Measurements from ENCODE around the gene RPL3. TPM values are rescaled to one million over a fixed set of nuclear protein-coding genes. Genes with fewer than 3 reads are reported as not detected.
"Not testable (repeated sequence)": the region's sequence is repeated elsewhere in the genome, so short reads cannot be mapped to it uniquely, and the experiment has no call there.

RPL3 gene
- total RNA-seq (2014; rRNA removed; shearing (Covaris generic)) = 6,349 and 7,167 TPM in 2 replicates

- peak; percentile 98 for DNase-seq (ENCODE audit: low spot score)
- in situ Hi-C loops (cut with HindIII; ENCODE audit: low sequenced_read_pairs) = loop anchor here (5.0 kb wide), 1 partner anchor 83 kb away; no protein-coding TSS in a partner anchor
Observed at GRCh38 chr22:39319284-39320022, at the start of gene RPL3. RPL3 (minus strand) TSS chr22:39319623; CDS start chr22:39319597, 26 bp downstream.

DNA sequence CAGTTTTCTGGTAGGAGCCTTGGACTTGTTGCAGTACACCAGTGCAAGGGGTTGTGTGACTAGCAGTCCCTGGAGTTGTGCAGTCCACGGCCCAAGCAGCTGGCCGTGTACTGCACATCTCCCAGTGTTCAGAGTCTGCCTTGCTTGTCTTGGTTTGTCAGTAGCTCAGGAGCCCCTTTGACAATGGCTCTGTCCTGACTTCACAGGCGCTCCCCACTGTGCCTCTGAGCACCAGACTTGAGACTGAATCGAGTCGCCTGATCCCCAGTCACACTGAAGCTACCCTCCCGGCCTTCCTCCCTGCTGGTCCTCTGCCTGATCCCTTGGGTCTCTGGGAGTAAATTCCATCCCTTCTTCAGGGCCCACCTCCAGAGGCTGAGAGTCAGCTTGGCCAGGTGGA lies 49.8 kb upstream of the RPL3 start:
- DNase-seq (ENCODE audit: low spot score) = no peak
- in situ Hi-C loops (cut with HindIII; ENCODE audit: low sequenced_read_pairs) = no loop called here

DNA sequence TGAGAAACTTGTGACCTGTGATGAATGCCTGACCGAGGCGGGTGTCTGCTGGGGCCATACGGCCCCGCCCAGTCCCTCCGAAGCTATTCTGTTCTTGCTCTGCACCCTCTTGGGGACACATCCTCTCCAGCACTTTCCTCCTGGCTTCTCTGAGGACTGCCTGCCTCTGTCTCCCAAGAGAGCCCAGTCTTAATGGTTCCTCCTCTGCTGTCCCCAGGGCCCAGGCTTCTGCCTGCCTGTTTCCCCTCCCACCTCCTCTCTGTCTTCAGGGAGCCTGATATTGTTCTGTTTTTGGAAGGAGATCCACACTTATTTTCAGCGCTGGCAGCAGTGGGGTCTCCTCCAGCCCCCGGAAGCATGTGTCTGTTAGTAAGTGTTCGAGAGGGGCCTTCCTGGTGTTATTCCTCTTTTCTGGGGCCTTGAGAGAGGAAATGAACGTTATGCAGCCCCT lies 49.1 kb upstream of the RPL3 start:
- DNase-seq (ENCODE audit: low spot score) = no peak
- in situ Hi-C loops (cut with HindIII; ENCODE audit: low sequenced_read_pairs) = no loop called here

DNA sequence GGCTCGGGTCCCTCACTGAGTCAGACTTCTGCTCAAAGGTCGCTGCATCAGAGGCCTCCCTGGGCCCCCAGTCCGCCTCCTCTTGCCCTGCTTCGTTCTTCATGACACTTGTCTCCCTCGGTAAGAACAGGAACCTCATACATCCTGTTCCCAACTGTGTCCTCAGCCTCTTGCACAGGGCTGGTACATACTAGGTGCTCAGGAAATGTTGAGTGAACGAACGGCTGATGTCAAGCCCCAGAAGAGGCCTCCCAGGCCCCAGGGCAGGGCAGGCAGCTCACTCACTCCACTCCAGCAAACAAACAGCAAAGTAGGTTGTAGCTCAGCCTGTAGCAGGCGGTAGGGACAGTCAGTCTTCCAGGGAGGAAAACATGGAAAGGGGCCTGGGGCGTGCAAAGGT lies 47.6 kb upstream of the RPL3 start:
- in situ Hi-C loops (cut with HindIII; ENCODE audit: low sequenced_read_pairs) = no loop called here
- DNase-seq (ENCODE audit: low spot score) = no peak

- DNase-seq (ENCODE audit: low spot score) = no peak
- in situ Hi-C loops (cut with HindIII; ENCODE audit: low sequenced_read_pairs) = no loop called here
Observed at GRCh38 chr22:39365492-39365780, 46.0 kb upstream of the RPL3 start.

DNA sequence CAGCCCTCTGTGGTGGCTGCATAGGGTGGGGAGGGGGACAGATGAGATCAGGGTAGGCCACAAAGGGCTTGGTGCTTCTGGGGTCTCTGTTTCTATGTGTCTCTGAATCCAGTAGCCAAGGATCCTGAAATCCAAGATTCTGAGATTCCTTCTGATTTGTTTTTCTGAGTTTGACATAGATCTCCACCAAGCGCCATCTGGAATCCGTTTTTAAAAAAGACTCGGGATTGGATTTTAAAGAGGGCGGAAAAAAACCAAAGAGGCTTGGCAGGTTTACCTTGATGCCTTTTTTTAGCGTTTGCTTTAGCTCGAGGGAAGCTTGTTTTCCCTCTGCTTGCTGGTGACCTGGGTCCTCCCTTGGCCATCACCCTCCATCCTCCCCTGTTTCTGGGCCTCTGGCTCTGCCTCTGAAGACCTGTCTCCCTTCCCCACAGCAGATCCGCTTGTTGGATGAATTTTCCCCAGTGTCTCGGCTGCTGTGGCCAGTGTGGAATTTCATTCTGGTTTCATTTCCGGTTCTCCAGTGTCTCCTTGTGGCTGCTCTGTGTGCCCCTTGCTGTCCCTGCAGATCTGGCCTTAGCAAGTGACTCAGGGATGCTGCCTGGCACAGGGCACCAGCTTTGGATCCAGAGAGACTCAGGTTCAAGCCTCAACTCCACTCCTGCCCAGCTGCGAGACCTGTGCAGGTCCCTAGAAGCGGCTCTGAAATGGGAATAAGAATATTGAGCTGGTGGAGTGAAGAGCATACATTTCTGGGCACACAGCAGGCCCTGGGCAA lies 45.5 kb upstream of the RPL3 start:
- in situ Hi-C loops (cut with HindIII; ENCODE audit: low sequenced_read_pairs) = no loop called here
- DNase-seq (ENCODE audit: low spot score) = peak; percentile 92

GRCh38 chr22:39363751-39364515 lies 44.5 kb upstream of the RPL3 start:
- in situ Hi-C loops (cut with HindIII; ENCODE audit: low sequenced_read_pairs) = no loop called here

GRCh38 chr22:39362932-39363331 lies 43.5 kb upstream of the RPL3 start:
- peak; percentile 15 for DNase-seq (ENCODE audit: low spot score)

More at GRCh38 chr22:39363751-39364515, 44.5 kb upstream of the RPL3 start:
- no peak for DNase-seq (ENCODE audit: low spot score)

DNA sequence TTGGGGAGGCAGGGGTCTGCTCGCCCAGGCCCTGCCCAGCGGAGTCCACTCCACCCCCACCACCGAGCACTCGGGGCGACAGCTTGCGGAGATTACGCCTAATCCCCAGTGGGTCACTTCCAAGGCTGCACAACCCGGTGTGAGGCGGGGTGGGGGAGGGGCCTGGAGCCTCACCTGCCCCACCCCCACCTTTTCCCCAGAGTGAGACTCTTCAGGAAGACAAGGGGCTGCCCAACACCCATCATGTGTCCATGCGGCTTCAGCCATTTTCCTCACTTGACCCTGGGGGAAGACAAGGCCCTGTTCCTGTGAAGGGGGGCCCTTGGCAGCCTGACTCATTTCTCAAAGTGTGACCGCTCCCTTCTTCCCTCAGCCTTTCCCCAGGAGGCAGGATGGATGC lies 42.8 kb upstream of the RPL3 start:
- peak; percentile 18 for DNase-seq (ENCODE audit: low spot score)
- in situ Hi-C loops (cut with HindIII; ENCODE audit: low sequenced_read_pairs) = no loop called here

More at GRCh38 chr22:39362932-39363331, 43.5 kb upstream of the RPL3 start:
- in situ Hi-C loops (cut with HindIII; ENCODE audit: low sequenced_read_pairs) = no loop called here

DNA sequence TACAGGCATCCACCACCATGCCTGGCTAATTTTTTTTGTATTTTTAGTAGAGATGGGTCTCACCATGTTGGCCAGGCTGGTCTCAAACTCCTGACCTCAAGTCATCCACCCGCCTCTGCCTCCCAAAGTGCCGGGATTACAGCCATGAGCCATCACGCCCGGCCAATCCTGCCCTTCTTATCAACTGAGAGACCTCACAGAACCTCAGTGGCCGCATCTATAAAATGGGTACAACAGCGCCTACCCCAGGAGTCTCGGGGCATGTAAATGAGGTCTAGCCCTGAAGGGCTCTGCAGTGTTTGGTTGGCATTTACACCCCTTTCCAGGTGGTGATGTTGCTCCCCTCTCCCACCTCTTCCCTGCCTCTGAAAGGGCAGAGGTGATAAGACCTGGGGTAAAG lies 42.1 kb upstream of the RPL3 start:
- peak; percentile 1 for DNase-seq (ENCODE audit: low spot score)
- in situ Hi-C loops (cut with HindIII; ENCODE audit: low sequenced_read_pairs) = no loop called here

- peak; percentile 71 for DNase-seq (ENCODE audit: low spot score)
- in situ Hi-C loops (cut with HindIII; ENCODE audit: low sequenced_read_pairs) = no loop called here
Observed at GRCh38 chr22:39360674-39361413, 41.4 kb upstream of the RPL3 start.

- in situ Hi-C loops (cut with HindIII; ENCODE audit: low sequenced_read_pairs) = no loop called here
- peak; percentile 44 for DNase-seq (ENCODE audit: low spot score)
Observed at GRCh38 chr22:39360242-39360641, 40.8 kb upstream of the RPL3 start.

- in situ Hi-C loops (cut with HindIII; ENCODE audit: low sequenced_read_pairs) = loop anchor here (10.0 kb wide), 1 partner anchor 45 kb away; no protein-coding TSS in a partner anchor
- peak; percentile 61 for DNase-seq (ENCODE audit: low spot score)
Observed at GRCh38 chr22:39359659-39360195, 40.3 kb upstream of the RPL3 start.

DNA sequence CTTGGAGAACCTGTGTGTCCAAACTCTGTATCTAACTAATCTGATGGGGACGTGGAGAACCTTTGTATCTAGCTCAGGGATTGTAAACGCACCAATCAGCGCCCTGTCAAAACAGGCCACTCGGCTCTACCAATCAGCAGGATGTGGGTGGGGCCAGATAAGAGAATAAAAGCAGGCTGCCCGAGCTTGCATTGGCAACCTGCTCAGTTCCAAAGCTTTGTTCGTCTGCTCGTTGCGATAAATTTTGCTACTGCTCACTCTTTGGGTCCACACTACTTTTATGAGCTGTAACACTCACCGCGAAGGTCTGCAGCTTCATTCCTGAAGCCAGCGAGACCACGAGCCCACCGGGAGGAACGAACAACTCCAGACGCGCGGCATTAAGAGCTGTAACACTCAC lies 38.8 kb upstream of the RPL3 start:
- in situ Hi-C loops (cut with HindIII; ENCODE audit: low sequenced_read_pairs) = loop anchor here (10.0 kb wide), 1 partner anchor 47 kb away; no protein-coding TSS in a partner anchor
- DNase-seq (ENCODE audit: low spot score) = peak; percentile 72

DNA sequence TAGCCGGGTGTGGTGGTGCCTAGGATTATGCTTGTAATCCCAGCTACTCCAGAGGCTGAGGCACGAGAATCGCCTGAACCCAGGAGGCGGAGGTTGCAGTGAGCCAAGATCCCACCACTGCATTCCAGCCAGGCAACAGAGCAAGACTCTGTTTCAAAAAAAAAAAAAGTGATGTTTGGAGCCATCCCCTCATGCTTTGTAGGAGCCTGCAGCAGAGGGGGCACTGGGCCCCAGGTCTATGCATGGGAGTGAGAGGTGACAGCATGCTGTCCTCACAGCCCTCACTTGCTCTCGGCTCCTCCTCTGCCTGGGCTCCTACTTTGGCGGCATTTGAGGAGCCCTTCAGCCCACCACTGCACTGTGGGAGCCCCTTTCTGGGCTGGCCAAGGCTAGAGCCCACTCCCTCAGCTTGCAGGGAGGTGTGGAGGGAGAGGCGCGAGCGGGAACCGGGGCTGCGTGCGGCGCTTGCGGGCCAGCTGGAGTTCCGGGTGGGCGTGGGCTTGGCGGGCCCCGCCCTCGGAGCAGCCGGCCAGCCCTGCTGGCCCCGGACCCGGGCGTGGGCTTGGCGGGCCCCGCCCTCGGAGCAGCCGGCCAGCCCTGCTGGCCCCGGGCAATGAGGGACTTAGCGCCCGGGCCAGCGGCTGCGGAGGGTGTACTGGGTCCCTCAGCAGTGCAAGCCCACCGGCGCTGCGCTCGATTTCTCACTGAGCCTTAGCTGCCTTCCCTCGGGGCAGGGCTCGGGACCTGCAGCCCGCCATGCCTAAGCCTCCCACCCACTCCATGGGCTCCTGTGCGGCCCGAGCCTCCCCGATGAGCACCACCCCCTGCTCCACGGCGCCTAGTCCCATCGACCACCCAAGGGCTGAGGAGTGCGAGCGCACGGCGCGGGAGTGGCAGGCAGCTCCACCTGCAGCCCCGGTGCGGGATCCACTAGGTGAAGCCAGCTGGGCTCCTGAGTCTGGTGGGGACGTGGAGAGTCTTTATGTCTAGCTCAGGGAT lies 38.0 kb upstream of the RPL3 start:
- in situ Hi-C loops (cut with HindIII; ENCODE audit: low sequenced_read_pairs) = loop anchor here (10.0 kb wide), 1 partner anchor 47 kb away; no protein-coding TSS in a partner anchor

GRCh38 chr22:39356464-39356863 lies 37.0 kb upstream of the RPL3 start:
- in situ Hi-C loops (cut with HindIII; ENCODE audit: low sequenced_read_pairs) = loop anchor here (10.0 kb wide), 1 partner anchor 48 kb away; no protein-coding TSS in a partner anchor
- DNase-seq (ENCODE audit: low spot score) = peak; percentile 98

More for the DNA sequence above, 38.0 kb upstream of the RPL3 start:
- DNase-seq (ENCODE audit: low spot score) = not testable (repeated sequence)

DNA sequence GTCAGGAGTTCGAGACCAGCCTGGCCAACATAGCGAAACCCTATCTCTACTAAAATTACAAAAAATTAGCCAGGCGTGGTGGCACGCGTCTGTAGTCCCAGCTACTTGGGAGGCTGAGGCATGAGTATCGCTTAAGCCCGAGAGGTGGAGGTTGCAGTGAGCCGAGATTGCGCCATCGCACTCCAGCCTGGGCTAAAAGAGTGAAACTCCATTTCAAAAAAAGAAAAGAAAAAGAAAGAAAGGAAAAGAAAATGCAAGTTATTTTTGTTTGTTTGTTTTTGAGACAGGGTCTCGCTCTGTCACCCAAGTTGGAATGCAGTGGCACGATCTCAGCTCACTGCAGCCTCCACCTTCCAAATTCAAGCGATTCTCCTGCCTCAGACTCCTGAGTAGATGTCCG lies 36.4 kb upstream of the RPL3 start:
- in situ Hi-C loops (cut with HindIII; ENCODE audit: low sequenced_read_pairs) = loop anchor here (10.0 kb wide), 1 partner anchor 49 kb away; no protein-coding TSS in a partner anchor
- not testable (repeated sequence) for DNase-seq (ENCODE audit: low spot score)

Data from G401 (cell line).